Measurements from ENCODE around the gene VIPR2.
"Not testable (repeated sequence)": the region's sequence is repeated elsewhere in the genome, so short reads cannot be mapped to it uniquely, and the experiment has no call there.

The VIPR2 gene

GRCh38 chr7:159005618-159006017 is 139.0 kb downstream of the VIPR2 start:
- Mint-ChIP-seq H3K4me1 (ENCODE audit: low read depth) (no peaks in the 10 kb centered on the region), H3K27me3 (no peaks in the 10 kb centered on the region), H3K4me3 (no peak overlapping the region), H3K36me3 (no peaks in the 10 kb centered on the region), H3K27ac (no peak overlapping the region), H3K9me3 (ENCODE audit: low read depth) (no peaks in the 10 kb centered on the region)

- H3K9me3 Mint-ChIP-seq (ENCODE audit: low read depth) = no peaks in the 10 kb centered on the region
- no peaks in the 10 kb centered on the region for H3K4me1 Mint-ChIP-seq (ENCODE audit: low read depth)
- H3K27me3 Mint-ChIP-seq = peaks cover 3% of the 10 kb centered on the region
- no peaks in the 10 kb centered on the region for H3K36me3 Mint-ChIP-seq
- H3K27ac Mint-ChIP-seq = no peak overlapping the region
- H3K4me3 Mint-ChIP-seq = no peak overlapping the region
Measured at GRCh38 chr7:159004411-159004810, 140.3 kb downstream of the VIPR2 start.

GRCh38 chr7:159001811-159002210 is 142.9 kb downstream of the VIPR2 start:
- Mint-ChIP-seq H3K4me1 (ENCODE audit: low read depth) (no peaks in the 10 kb centered on the region), H3K27ac (no peak overlapping the region), H3K9me3 (ENCODE audit: low read depth) (no peaks in the 10 kb centered on the region), H3K27me3 (peaks cover 9% of the 10 kb centered on the region), H3K36me3 (no peaks in the 10 kb centered on the region), H3K4me3 (no peak overlapping the region)

GRCh38 chr7:159000859-159001435 is 143.7 kb downstream of the VIPR2 start:
- Mint-ChIP-seq H3K9me3 (ENCODE audit: low read depth) (no peaks in the 10 kb centered on the region), H3K4me1 (ENCODE audit: low read depth) (no peaks in the 10 kb centered on the region), H3K27me3 (peaks cover 9% of the 10 kb centered on the region), H3K27ac (no peak overlapping the region), H3K4me3 (no peak overlapping the region), H3K36me3 (no peaks in the 10 kb centered on the region)

GRCh38 chr7:159000070-159000469 is 144.6 kb downstream of the VIPR2 start:
- no peak overlapping the region for H3K4me3 Mint-ChIP-seq
- H3K9me3 Mint-ChIP-seq (ENCODE audit: low read depth) = no peaks in the 10 kb centered on the region
- H3K4me1 Mint-ChIP-seq (ENCODE audit: low read depth) = no peaks in the 10 kb centered on the region
- H3K27me3 Mint-ChIP-seq = peaks cover 9% of the 10 kb centered on the region
- H3K36me3 Mint-ChIP-seq = no peaks in the 10 kb centered on the region
- no peak overlapping the region for H3K27ac Mint-ChIP-seq

- peaks cover 4% of the 10 kb centered on the region for H3K9me3 Mint-ChIP-seq (ENCODE audit: low read depth)
Measured at GRCh38 chr7:158999496-158999895, 145.2 kb downstream of the VIPR2 start.

GRCh38 chr7:158998261-158998660 is 146.4 kb downstream of the VIPR2 start:
- H3K4me3 Mint-ChIP-seq; H3K9me3 Mint-ChIP-seq (ENCODE audit: low read depth); H3K27ac Mint-ChIP-seq; H3K4me1 Mint-ChIP-seq (ENCODE audit: low read depth); H3K36me3 Mint-ChIP-seq: not testable (repeated sequence)
- H3K27me3 Mint-ChIP-seq = peaks cover 19% of the 10 kb centered on the region

More at GRCh38 chr7:158999496-158999895, 145.2 kb downstream of the VIPR2 start:
- Mint-ChIP-seq H3K27ac (no peak overlapping the region), H3K4me1 (ENCODE audit: low read depth) (no peaks in the 10 kb centered on the region), H3K4me3 (no peak overlapping the region), H3K27me3 (peaks cover 15% of the 10 kb centered on the region), H3K36me3 (no peaks in the 10 kb centered on the region)

- no peak overlapping the region for H3K27ac Mint-ChIP-seq
- peaks cover 24% of the 10 kb centered on the region for H3K27me3 Mint-ChIP-seq
- H3K4me3 Mint-ChIP-seq = no peak overlapping the region
- peaks cover 8% of the 10 kb centered on the region for H3K9me3 Mint-ChIP-seq (ENCODE audit: low read depth)
- H3K4me1 Mint-ChIP-seq (ENCODE audit: low read depth) = peaks cover 6% of the 10 kb centered on the region
- H3K36me3 Mint-ChIP-seq = no peaks in the 10 kb centered on the region
Measured at GRCh38 chr7:158997471-158997870, 147.2 kb downstream of the VIPR2 start.

- Mint-ChIP-seq H3K27me3 (peaks cover 24% of the 10 kb centered on the region), H3K36me3 (no peaks in the 10 kb centered on the region), H3K4me1 (ENCODE audit: low read depth) (peaks cover 8% of the 10 kb centered on the region), H3K9me3 (ENCODE audit: low read depth) (peaks cover 8% of the 10 kb centered on the region), H3K27ac (no peak overlapping the region), H3K4me3 (no peak overlapping the region)
Measured at GRCh38 chr7:158997110-158997453, 147.6 kb downstream of the VIPR2 start.

GRCh38 chr7:158996214-158997109 is 148.2 kb downstream of the VIPR2 start:
- H3K27ac Mint-ChIP-seq = no peak overlapping the region
- H3K4me1 Mint-ChIP-seq (ENCODE audit: low read depth) = peaks cover 10% of the 10 kb centered on the region
- no peak overlapping the region for H3K4me3 Mint-ChIP-seq
- peaks cover 8% of the 10 kb centered on the region for H3K9me3 Mint-ChIP-seq (ENCODE audit: low read depth)
- peaks cover 25% of the 10 kb centered on the region for H3K27me3 Mint-ChIP-seq
- no peaks in the 10 kb centered on the region for H3K36me3 Mint-ChIP-seq

- no peaks in the 10 kb centered on the region for H3K36me3 Mint-ChIP-seq
- no peak overlapping the region for H3K4me3 Mint-ChIP-seq
- H3K27ac Mint-ChIP-seq = no peak overlapping the region
- peaks cover 28% of the 10 kb centered on the region for H3K27me3 Mint-ChIP-seq
- peaks cover 10% of the 10 kb centered on the region for H3K4me1 Mint-ChIP-seq (ENCODE audit: low read depth)
- peaks cover 8% of the 10 kb centered on the region for H3K9me3 Mint-ChIP-seq (ENCODE audit: low read depth)
Measured at GRCh38 chr7:158995514-158995913, 149.2 kb downstream of the VIPR2 start.

- no peak overlapping the region for H3K4me3 Mint-ChIP-seq
- no peak overlapping the region for H3K27ac Mint-ChIP-seq
- H3K27me3 Mint-ChIP-seq = peaks cover 25% of the 10 kb centered on the region
- peaks cover 10% of the 10 kb centered on the region for H3K4me1 Mint-ChIP-seq (ENCODE audit: low read depth)
- H3K36me3 Mint-ChIP-seq = no peaks in the 10 kb centered on the region
- peaks cover 8% of the 10 kb centered on the region for H3K9me3 Mint-ChIP-seq (ENCODE audit: low read depth)
Measured at GRCh38 chr7:158994687-158995086, 150.0 kb downstream of the VIPR2 start.

GRCh38 chr7:158993591-158993990 is 151.1 kb downstream of the VIPR2 start:
- Mint-ChIP-seq H3K27me3 (peaks cover 19% of the 10 kb centered on the region), H3K4me1 (ENCODE audit: low read depth) (peaks cover 10% of the 10 kb centered on the region), H3K4me3 (no peak overlapping the region), H3K27ac (no peak overlapping the region), H3K36me3 (no peaks in the 10 kb centered on the region), H3K9me3 (ENCODE audit: low read depth) (peaks cover 8% of the 10 kb centered on the region)

- H3K4me1 Mint-ChIP-seq (ENCODE audit: low read depth) = peaks cover 10% of the 10 kb centered on the region
- no peak overlapping the region for H3K4me3 Mint-ChIP-seq
- H3K27me3 Mint-ChIP-seq = peaks cover 19% of the 10 kb centered on the region
- H3K36me3 Mint-ChIP-seq = no peaks in the 10 kb centered on the region
- H3K9me3 Mint-ChIP-seq (ENCODE audit: low read depth) = peaks cover 8% of the 10 kb centered on the region
- H3K27ac Mint-ChIP-seq = no peak overlapping the region
Measured at GRCh38 chr7:158992759-158993158, 151.9 kb downstream of the VIPR2 start.

- no peak overlapping the region for H3K4me3 Mint-ChIP-seq
- no peak overlapping the region for H3K27ac Mint-ChIP-seq
- H3K36me3 Mint-ChIP-seq = no peaks in the 10 kb centered on the region
- H3K9me3 Mint-ChIP-seq (ENCODE audit: low read depth) = peaks cover 8% of the 10 kb centered on the region
- H3K27me3 Mint-ChIP-seq = peaks cover 19% of the 10 kb centered on the region
- H3K4me1 Mint-ChIP-seq (ENCODE audit: low read depth) = peaks cover 10% of the 10 kb centered on the region
Measured at GRCh38 chr7:158991824-158992621, 152.6 kb downstream of the VIPR2 start.

Data from activated naive CD8-positive, alpha-beta T cell (primary cell).